HAP-1 (cell line): Measurements from ENCODE around the gene ZCCHC13.
A peak's percentile ranks its signal among the peaks of the same experiment; 100 is the strongest.
"Not testable (repeated sequence)": the region's sequence is repeated elsewhere in the genome, so short reads cannot be mapped to it uniquely, and the experiment has no call there.

ENCODE experiments used
- DNase-seq, 2 experiments: peaks; one replicate each; pipeline ENCODE4 v3.0.0-alpha.2; 2016 to 2020; ENCODE audit warnings: low spot score in 2 of 2
- H3K27me3 ChIP-seq: fragments of 250-450 bp; sonication (Bioruptor Pico); 2 replicates; pipeline ENCODE4 v1.5.1; 2020; ENCODE audit warnings: low read depth, mild to moderate bottlenecking, moderate library complexity
- H3K36me3 ChIP-seq: fragments of 250-450 bp; sonication (Bioruptor Pico); replicated peaks from 2 replicates; pipeline ENCODE4 v1.5.1; 2020; ENCODE audit warnings: mild to moderate bottlenecking
- H3K4me1 ChIP-seq: fragments of 250-450 bp; sonication (Bioruptor Pico); 2 replicates; pipeline ENCODE4 v1.5.1; 2020; ENCODE audit warnings: mild to moderate bottlenecking
- H3K4me3 ChIP-seq: fragments of 250-450 bp; sonication (Bioruptor Pico); 2 replicates; pipeline ENCODE4 v1.5.1; 2020; ENCODE audit warnings: mild to moderate bottlenecking, moderate library complexity
- H3K9me3 ChIP-seq: fragments of 250-450 bp; sonication (Bioruptor Pico); 2 replicates; pipeline ENCODE4 v1.5.1; 2020; ENCODE audit warnings: mild to moderate bottlenecking, moderate library complexity
- in situ Hi-C: fragments of 300-500 bp; cut with MboI; formaldehyde crosslinking; loops from 3 replicates; pipeline ENCODE4 v1.14.3; 2020; ENCODE audit warnings: low sequenced_read_pairs, inconsistent platforms, mixed read lengths

The ZCCHC13 gene

GRCh38 chrX:74304016-74304415, at the start of gene ZCCHC13:
ZCCHC13 (plus strand) TSS chrX:74304180; CDS start chrX:74304267, 87 bp downstream.
- no peak for DNase-seq
- Histone ChIP-seq H3K4me3 (no peak within 1 kb of the TSS), H3K9me3 (no peaks in the 10 kb centered on the region), H3K27me3 (no peaks in the 10 kb centered on the region), H3K36me3 (no peaks in the 10 kb centered on the region), H3K4me1 (no peaks in the 10 kb centered on the region)
- in situ Hi-C loops = no loop called here

GRCh38 chrX:74258111-74258510, 45.9 kb upstream of the ZCCHC13 start:
- H3K4me3 ChIP-seq, H3K9me3 ChIP-seq, DNase-seq, H3K27me3 ChIP-seq, in situ Hi-C loops: not testable (repeated sequence)
- peaks cover 68% of the 10 kb centered on the region for H3K36me3 ChIP-seq
- H3K4me1 ChIP-seq = peaks cover 35% of the 10 kb centered on the region

DNA sequence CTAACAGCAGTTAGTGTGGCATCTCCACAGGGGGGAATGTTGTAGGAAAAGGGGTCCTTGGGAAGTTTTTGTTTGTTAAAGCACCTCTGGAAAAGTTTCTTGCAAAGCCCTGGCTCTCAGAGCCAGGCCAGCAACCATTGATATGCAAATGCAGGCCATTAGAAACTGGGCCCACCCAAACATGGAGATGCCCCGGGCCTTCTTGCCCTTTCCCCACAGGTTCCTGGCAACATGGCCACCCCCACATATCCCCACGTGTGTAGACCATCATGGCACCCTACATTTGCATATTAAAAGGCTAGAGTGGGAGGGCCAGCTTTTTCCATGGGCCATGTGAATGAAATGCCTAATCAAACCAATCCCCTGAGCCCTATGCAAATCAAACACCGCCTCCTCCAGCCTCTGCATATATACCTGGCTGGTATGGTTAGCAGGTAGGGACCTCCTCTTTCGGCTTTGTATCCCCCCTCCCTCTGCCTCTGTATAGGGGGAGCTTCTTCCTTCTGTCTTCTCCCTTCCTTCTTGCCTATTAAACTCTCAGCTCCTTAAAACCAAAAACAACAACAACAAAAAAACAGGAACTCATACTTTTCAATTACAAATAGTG, 44.0 kb upstream of the ZCCHC13 start:
- DNase-seq = peak; percentile 53 to 82
- H3K27me3 ChIP-seq = no peaks in the 10 kb centered on the region
- H3K4me3 ChIP-seq = no peak overlapping the region
- no peaks in the 10 kb centered on the region for H3K9me3 ChIP-seq
- in situ Hi-C loops = no loop called here
- H3K4me1 ChIP-seq = peaks cover 35% of the 10 kb centered on the region
- H3K36me3 ChIP-seq = peaks cover 71% of the 10 kb centered on the region

DNA sequence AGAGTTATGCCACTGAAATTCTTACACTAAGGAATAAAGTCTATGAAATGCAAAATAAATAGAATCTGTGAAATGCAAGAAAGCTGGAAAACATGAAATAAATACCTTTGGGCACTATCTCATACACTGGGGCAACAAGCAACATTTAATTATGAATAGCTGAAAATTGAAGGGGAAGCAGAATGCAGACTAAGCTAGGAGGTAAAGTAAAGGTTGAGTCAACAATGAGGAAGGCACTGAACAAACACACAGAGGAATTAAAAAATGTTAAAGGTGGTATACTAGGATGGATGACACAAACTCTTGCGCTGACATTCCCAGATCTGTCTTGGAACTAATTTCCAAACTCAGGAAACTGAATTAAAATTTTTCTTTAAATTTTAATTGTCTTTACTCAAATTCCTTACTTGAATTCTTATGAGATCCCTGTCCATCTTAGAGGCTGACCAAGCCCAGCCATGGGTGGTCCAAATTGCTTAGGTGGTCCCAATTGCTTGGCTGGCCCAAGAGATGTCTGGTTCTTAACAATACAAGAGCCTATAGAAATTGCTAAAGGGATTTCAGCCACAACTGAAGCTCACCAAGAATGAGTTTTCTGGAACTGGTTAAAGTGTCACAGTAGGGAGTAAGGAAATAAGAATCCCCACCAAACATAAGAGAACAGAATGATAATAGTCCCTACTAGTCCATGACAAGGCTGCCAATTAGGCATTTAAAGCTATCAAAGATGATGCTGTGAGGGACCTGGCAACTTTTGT, 41.3 kb upstream of the ZCCHC13 start:
- peaks cover 67% of the 10 kb centered on the region for H3K36me3 ChIP-seq

GRCh38 chrX:74270393-74270792, 33.6 kb upstream of the ZCCHC13 start:
- in situ Hi-C loops = no loop called here

More for the DNA sequence above, 41.3 kb upstream of the ZCCHC13 start:
- Histone ChIP-seq H3K4me1 (peaks cover 30% of the 10 kb centered on the region), H3K9me3 (no peaks in the 10 kb centered on the region), H3K4me3 (no peak overlapping the region), H3K27me3 (no peaks in the 10 kb centered on the region)
- DNase-seq = no peak
- in situ Hi-C loops = no loop called here

GRCh38 chrX:74272230-74272629, 31.8 kb upstream of the ZCCHC13 start:
- Histone ChIP-seq H3K4me3 (no peak overlapping the region), H3K36me3 (peaks cover 81% of the 10 kb centered on the region), H3K9me3 (no peaks in the 10 kb centered on the region), H3K27me3 (no peaks in the 10 kb centered on the region), H3K4me1 (peaks cover 5% of the 10 kb centered on the region; the same call in 1 of the 2 replicates)
- in situ Hi-C loops = no loop called here
- no peak for DNase-seq

More at GRCh38 chrX:74270393-74270792, 33.6 kb upstream of the ZCCHC13 start:
- DNase-seq = no peak
- Histone ChIP-seq H3K4me1 (peaks cover 5% of the 10 kb centered on the region; the same call in 1 of the 2 replicates), H3K4me3 (no peak overlapping the region), H3K36me3 (peaks cover 77% of the 10 kb centered on the region), H3K27me3 (no peaks in the 10 kb centered on the region), H3K9me3 (no peaks in the 10 kb centered on the region)

DNA sequence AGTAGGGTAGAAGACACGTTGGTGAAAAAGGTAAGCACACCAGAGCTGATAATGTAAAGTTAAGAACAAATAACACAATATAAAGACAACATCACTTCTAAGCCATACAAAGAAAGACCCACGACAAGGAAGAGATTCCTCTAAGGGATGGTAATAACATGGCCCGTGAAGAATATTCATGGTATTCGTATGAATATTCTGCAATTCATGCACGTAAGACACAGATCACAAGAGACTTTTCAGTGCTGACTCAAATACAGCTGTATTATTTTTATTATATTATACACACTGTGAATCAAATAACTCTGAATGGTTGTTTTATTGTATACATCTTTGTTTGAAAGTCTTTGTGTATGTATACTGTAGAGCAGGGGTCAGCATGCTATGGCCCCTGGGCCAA, 29.5 kb upstream of the ZCCHC13 start:
- Histone ChIP-seq H3K4me3 (no peak overlapping the region), H3K36me3 (peaks cover 89% of the 10 kb centered on the region), H3K4me1 (peaks cover 2% of the 10 kb centered on the region; the same call in 1 of the 2 replicates), H3K9me3 (no peaks in the 10 kb centered on the region), H3K27me3 (no peaks in the 10 kb centered on the region)
- in situ Hi-C loops = no loop called here
- no peak for DNase-seq

DNA sequence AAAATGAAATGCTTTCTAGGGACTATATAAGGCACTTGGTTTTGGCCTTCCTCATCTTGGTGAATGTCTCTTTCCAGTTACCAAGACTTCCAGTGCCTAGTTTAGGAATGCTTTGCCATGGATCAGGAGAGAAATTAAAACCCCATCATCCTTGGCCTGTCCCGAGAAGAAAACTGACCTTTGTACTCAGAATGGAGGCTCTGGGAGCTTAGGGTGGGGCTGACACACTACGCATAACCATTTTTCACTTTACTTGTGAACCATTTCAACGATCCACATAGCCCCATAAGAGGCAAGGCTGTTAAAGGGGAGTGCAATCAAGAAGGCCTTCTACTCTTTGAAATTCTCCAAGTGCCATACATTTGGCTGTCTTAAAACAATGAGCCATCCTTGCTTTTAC, 26.7 kb upstream of the ZCCHC13 start:
- Histone ChIP-seq H3K27me3 (no peaks in the 10 kb centered on the region), H3K9me3 (no peaks in the 10 kb centered on the region), H3K36me3 (peaks cover 91% of the 10 kb centered on the region), H3K4me1 (peaks cover 2% of the 10 kb centered on the region; the same call in 1 of the 2 replicates), H3K4me3 (no peak overlapping the region)
- no peak for DNase-seq
- in situ Hi-C loops = no loop called here

- in situ Hi-C loops = no loop called here
- DNase-seq = no peak
- peaks cover 89% of the 10 kb centered on the region for H3K36me3 ChIP-seq
Observed at GRCh38 chrX:74277846-74278245, 26.1 kb upstream of the ZCCHC13 start.

GRCh38 chrX:74280759-74281158, 23.2 kb upstream of the ZCCHC13 start:
- H3K27me3 ChIP-seq = no peaks in the 10 kb centered on the region
- H3K36me3 ChIP-seq = peaks cover 70% of the 10 kb centered on the region
- H3K9me3 ChIP-seq = no peaks in the 10 kb centered on the region
- peaks cover 27% of the 10 kb centered on the region for H3K4me1 ChIP-seq
- no peak overlapping the region for H3K4me3 ChIP-seq
- in situ Hi-C loops = no loop called here
- no peak for DNase-seq

More at GRCh38 chrX:74277846-74278245, 26.1 kb upstream of the ZCCHC13 start:
- Histone ChIP-seq H3K4me3 (no peak overlapping the region), H3K4me1 (peaks cover 4% of the 10 kb centered on the region), H3K27me3 (no peaks in the 10 kb centered on the region), H3K9me3 (no peaks in the 10 kb centered on the region)

DNA sequence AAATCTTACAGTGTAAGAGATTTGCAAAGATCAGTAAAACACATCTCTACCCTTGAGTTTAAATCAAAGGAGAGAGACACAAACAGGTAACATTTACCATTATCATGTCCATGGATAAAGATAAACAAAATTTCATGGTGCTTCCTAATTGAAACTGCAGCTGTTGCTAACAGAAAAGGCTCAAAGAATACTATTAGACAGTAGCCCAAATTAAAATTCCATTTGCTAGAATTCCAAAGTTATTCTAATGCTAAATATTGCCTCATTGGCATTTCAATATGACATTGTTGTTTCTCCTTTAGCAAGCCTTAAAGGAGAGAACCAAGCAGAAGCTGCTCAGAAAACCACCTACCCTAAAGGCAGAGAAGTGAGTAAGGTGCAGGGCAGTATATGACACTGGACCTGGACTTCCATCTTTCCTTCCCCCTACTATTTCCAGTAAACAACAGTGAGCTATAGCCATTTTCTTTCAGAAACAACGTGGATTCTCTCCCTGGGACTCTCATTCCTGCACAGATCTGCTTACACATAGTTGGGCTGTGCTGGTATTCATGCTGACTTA, 19.5 kb upstream of the ZCCHC13 start:
- no peaks in the 10 kb centered on the region for H3K27me3 ChIP-seq
- no peak overlapping the region for H3K4me3 ChIP-seq
- in situ Hi-C loops = no loop called here
- no peaks in the 10 kb centered on the region for H3K9me3 ChIP-seq
- H3K4me1 ChIP-seq = peaks cover 43% of the 10 kb centered on the region
- H3K36me3 ChIP-seq = peaks cover 61% of the 10 kb centered on the region
- DNase-seq = peak; percentile 68 to 93

DNA sequence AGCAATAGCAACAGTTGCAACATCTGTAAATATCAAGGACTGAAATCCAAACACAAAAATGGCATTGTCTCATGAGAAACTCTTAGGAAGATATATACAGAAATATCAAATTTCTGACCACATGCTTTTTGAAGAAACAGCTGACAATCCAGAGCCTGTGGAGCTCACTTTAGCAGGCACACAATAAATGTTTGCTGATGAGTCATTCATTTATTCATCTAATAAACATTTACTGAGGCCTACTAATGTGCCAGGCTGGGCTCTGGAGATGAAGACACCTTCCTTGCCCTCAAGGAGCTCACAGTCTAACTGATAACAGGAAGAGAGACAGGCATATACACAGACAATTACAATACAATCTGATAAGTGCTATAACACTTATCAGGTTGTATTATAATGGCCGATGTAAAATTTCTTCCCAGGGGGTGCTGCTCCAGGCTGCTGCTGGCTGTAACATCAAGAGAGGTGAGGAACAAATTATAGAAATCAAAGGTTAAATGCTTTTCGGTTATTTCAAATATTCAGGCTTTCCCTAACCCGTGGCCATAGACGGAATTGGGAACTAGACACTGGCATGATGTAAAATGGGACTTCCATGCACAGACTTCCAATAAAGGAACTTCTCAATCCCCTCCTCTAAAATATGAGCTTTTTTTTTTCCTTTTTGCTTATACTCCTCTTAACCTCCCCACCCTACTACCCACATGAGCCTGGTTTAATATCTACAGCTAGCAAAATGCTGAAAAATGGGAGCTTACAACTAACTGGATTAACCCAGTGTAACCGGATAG, 16.8 kb upstream of the ZCCHC13 start:
- DNase-seq = no peak
- in situ Hi-C loops = no loop called here
- Histone ChIP-seq H3K4me1 (peaks cover 47% of the 10 kb centered on the region), H3K4me3 (no peak overlapping the region), H3K9me3 (no peaks in the 10 kb centered on the region), H3K36me3 (peaks cover 40% of the 10 kb centered on the region), H3K27me3 (no peaks in the 10 kb centered on the region)

GRCh38 chrX:74291577-74291963, 12.4 kb upstream of the ZCCHC13 start:
- in situ Hi-C loops = no loop called here
- peak overlapping the region; percentile 69 for H3K4me3 ChIP-seq
- H3K9me3 ChIP-seq = no peaks in the 10 kb centered on the region
- H3K36me3 ChIP-seq = peaks cover 22% of the 10 kb centered on the region
- DNase-seq = peak in 1 of 2 experiments; percentile 5
- peaks cover 13% of the 10 kb centered on the region for H3K4me1 ChIP-seq
- no peaks in the 10 kb centered on the region for H3K27me3 ChIP-seq
